NCI-H82 treated with DMSO at 0.1 percent for 48 hours (cell line): ENCODE data around the gene MYO7B.

ENCODE experiments used
- DNase-seq: peaks from one replicate; lab custom pipeline; 2025; ENCODE audit not compliant: unreplicated experiment; lab: John Stamatoyannopoulos, UW

The MYO7B gene

GRCh38 chr2:127535422-127535901 lies at the start of gene MYO7B:
TSS of gene MYO7B (plus strand) at chr2:127535683. CDS start at chr2:127559723, 24,040 bp downstream.
- no peak for DNase-seq

GRCh38 chr2:127485694-127486071 lies 49.8 kb upstream of the MYO7B start:
- no peak for DNase-seq

GRCh38 chr2:127486247-127487058 lies 49.0 kb upstream of the MYO7B start:
- no peak for DNase-seq

GRCh38 chr2:127490283-127490682 lies 45.2 kb upstream of the MYO7B start:
- DNase-seq: no peak

DNA sequence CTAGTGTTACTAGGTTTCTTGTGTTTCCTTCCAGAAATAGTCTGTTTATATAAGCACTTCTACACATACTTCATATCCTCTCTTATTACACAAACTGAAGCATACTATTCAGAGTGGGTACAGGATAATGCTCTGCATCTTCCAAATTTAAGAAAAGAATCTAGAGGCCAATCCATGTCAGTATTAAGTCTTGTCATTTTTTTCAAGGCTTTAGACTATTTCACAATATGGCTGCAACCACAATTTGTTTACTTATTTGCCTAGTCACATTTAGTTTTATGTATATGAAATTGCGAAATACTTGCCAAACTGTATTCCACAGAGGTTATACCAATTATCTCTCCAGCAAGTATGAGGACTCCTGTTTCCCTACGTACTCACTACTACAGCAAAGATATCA lies 37.1 kb upstream of the MYO7B start:
- no peak for DNase-seq

- no peak for DNase-seq
Observed at GRCh38 chr2:127503491-127503890, 32.0 kb upstream of the MYO7B start.

DNA sequence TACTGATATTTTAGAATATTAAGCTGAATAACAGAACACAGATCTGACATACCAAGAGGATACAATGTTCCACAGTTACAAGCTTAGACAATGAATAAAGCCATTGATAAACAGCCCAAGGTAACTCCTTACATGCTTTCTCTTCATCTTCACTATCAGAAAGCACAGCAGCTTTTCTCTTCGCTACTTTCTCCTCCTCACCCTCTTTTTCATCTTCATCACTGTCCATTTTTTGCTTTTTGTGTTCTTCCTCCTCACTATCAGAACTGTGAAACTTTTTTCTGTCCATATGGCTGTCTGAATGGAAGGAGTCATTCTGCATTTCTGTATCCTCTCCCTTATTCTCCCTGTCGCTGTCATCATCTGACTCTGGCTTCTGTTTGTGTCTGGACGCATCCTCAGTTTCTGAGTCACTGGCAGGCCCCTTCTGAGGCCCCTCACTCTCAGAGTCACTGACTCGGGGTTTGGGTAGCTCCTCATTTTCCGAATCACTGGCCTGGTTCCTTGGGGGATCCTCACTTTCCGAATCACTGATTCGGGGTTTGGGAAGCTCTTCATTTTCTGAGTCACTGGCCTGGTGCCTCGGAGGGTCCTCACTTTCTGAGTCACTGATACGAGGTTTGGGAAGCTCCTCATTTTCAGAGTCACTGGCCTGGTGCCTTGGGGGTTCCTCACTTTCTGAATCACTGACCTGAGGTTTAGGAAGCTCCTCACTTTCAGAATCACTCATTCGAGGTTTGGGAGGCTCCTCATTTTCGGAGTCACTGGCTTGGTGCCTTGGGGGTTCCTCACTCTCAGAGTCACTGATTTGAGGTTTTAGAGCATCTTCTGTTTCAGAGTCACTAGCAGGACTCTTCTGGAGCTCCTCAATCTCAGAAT lies 30.7 kb upstream of the MYO7B start:
- no peak for DNase-seq

DNA sequence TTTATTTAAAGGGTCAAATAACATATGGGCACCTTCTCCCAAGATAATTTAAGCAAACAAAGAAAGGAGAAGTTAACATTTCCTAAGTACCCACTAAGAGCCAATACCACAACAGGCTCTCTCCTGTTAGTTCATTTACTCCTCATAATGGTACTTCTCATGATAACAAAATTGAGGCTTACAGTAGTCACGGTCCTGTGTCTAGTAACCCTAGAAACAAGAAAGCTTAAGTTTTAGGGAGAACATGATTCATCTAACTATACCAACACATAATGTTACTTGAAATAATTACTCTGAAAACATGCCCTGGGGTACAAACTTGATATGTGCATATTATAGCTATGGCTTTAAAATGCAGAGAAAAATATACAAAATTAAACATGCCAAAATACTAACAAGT lies 29.0 kb upstream of the MYO7B start:
- no peak for DNase-seq

GRCh38 chr2:127508023-127508630 lies 27.4 kb upstream of the MYO7B start:
- DNase-seq: no peak

DNA sequence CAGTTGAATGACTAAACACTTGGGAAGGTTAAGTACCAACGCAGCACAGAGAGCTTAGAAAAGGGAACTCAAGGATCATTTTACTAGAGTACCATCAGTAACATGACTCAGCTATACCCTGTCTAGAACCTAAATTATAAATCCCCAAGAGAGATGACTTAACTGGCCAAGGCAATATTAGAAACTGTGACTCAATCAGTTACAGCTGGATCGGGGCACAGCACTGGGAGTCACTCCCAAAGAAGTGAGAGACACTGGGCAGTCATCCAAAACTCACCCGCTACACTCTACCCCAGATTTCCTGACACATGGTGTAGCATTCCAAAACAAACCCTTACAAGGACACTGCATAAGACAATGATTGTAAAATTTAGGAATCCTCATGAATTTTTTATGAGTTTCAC lies 26.9 kb upstream of the MYO7B start:
- no peak for DNase-seq

- no peak for DNase-seq
Observed at GRCh38 chr2:127510073-127510472, 25.4 kb upstream of the MYO7B start.

- DNase-seq: no peak
Observed at GRCh38 chr2:127511090-127511695, 24.3 kb upstream of the MYO7B start.

DNA sequence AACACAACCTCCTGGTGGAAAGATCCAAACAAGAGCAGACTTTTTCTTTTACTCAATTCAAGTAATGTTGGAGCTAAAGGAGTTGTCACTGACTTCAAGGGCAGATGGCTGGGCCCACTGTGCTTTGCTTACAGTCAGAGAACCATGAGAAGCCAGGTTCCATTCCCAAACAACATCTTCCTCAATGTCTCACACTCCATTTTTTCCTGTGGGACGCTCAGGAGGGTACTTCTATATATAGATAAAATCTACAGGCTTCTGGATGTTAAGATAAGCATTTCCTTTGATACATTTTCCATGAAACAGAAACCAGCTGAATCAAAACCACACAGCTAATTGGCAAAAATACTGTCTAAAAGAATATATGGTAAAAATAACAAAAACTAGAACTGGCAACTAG lies 23.6 kb upstream of the MYO7B start:
- DNase-seq: no peak

DNA sequence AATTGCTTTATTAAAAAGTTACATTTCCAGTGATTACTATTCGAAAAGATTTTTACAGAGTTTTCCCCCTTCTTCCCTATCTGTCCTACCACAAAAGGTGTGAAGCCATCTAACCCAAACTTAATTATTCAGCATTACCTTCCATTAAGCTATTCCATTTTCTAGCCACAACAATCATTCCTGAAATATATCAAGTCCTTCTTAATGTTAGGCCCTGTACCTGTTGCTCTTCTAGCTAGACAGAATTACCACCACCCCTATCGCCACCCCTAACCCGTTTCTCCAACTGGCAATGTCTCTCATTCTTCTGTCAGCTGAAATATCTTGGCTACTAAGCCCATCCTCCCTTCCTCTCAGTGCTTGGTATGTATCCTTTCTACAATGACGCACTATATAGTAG lies 23.1 kb upstream of the MYO7B start:
- no peak for DNase-seq

DNA sequence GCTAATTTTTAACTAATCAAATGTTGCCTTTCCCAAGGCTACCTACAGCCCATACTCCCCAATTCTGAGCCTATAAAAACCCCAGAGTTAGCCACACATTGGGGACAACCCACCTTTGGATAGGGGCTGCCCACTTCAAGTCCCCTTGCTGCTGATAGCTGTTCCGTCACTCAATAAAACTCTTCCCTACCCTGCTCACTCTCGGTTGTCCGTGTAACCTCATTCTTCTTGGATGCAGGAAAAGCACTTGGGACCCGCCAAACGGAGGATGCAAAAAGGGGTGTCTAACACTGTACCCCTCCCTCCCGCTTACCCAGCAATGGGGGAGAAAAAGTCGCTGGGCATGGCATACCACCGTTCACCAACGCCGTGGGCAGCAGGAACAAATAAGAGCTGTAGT lies 21.4 kb upstream of the MYO7B start:
- DNase-seq: no peak

GRCh38 chr2:127514485-127514884 lies 21.0 kb upstream of the MYO7B start:
- no peak for DNase-seq

- no peak for DNase-seq
Observed at GRCh38 chr2:127515383-127515915, 20.0 kb upstream of the MYO7B start.

GRCh38 chr2:127516041-127516762 lies 19.3 kb upstream of the MYO7B start:
- no peak for DNase-seq

DNA sequence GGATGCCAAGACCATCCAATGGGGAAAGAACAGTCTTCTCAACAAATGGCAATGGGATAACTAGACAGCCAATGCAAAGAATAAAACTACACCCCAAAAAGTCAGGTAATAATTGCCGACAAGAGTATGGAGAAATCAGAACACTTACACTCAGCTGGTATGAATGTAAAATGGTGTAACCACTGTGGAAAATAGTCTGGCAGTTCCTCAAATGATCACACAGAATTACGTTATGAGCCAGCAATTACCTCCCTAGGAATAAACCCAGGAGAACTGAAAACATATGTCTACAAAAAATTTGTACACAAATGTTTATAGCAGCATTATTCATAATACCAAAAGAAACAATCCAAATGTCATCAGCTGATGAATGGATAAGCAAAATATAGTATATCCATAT lies 18.0 kb upstream of the MYO7B start:
- no peak for DNase-seq

GRCh38 chr2:127520424-127520823 lies 15.1 kb upstream of the MYO7B start:
- no peak for DNase-seq
